H9 (cell line): ENCODE data around the gene GSE1. TPM values are rescaled to one million over a fixed set of nuclear protein-coding genes. Genes with fewer than 3 reads are reported as not detected.

Source experiments
- DNase-seq: peaks from one replicate; pipeline ENCODE4 v3.0.0-alpha.2; 2017
- H2AFZ ChIP-seq: one replicate; pipeline ENCODE4 v1.6.1; 2013; ENCODE audit warnings: mild to moderate bottlenecking, low read length, control low read depth, moderate library complexity
- H2AK5ac ChIP-seq: 2 replicates; pipeline ENCODE4 v1.6.1; 2013; ENCODE audit warnings: low read length, control low read depth, mixed read lengths; ENCODE audit not compliant: insufficient read length
- H2BK120ac ChIP-seq: one replicate; pipeline ENCODE4 v1.6.1; 2013; ENCODE audit warnings: low read depth, mild to moderate bottlenecking, low read length, control low read depth, inconsistent platforms; ENCODE audit not compliant: poor library complexity, severe bottlenecking
- H2BK12ac ChIP-seq: 2 replicates; pipeline ENCODE4 v1.6.1; 2013; ENCODE audit warnings: low read length, control low read depth, mixed read lengths, low read depth; ENCODE audit not compliant: insufficient read length
- H2BK15ac ChIP-seq: 2 replicates; pipeline ENCODE4 v1.6.1; 2013; ENCODE audit warnings: low read depth, low read length, control low read depth
- H2BK20ac ChIP-seq: one replicate; pipeline ENCODE4 v1.6.1; 2013; ENCODE audit warnings: low read depth, mild to moderate bottlenecking, low read length, control low read depth, inconsistent platforms; ENCODE audit not compliant: poor library complexity, severe bottlenecking
- H2BK5ac ChIP-seq: 2 replicates; pipeline ENCODE4 v1.6.1; 2013; ENCODE audit warnings: low read length, control low read depth, mixed read lengths; ENCODE audit not compliant: insufficient read length
- H3K14ac ChIP-seq: 2 replicates; pipeline ENCODE4 v1.6.1; 2013; ENCODE audit warnings: low read length, control low read depth; ENCODE audit not compliant: insufficient read depth
- H3K18ac ChIP-seq: 2 replicates; pipeline ENCODE4 v1.6.1; 2013; ENCODE audit warnings: low read depth, mild to moderate bottlenecking, mixed read lengths, low read length, control low read depth; ENCODE audit not compliant: insufficient read length
- H3K23ac ChIP-seq: 2 replicates; pipeline ENCODE4 v1.6.1; 2013; ENCODE audit warnings: low read length, control low read depth, mixed read lengths, low read depth; ENCODE audit not compliant: insufficient read length
- H3K23me2 ChIP-seq: 2 replicates; pipeline ENCODE4 v1.6.1; 2013; ENCODE audit warnings: low read depth, mild to moderate bottlenecking, mixed read lengths, low read length, control low read depth; ENCODE audit not compliant: insufficient read length, poor library complexity, severe bottlenecking
- H3K27ac ChIP-seq: 2 replicates; pipeline ENCODE4 v1.5.1; 2013; ENCODE audit warnings: low read length, control low read depth, mixed read lengths, low read depth; ENCODE audit not compliant: insufficient read length
- H3K27me3 ChIP-seq: 2 replicates; pipeline ENCODE4 v1.6.1; 2013; ENCODE audit warnings: low read length, control low read depth, inconsistent platforms; ENCODE audit not compliant: insufficient read depth
- H3K4ac ChIP-seq: 2 replicates; pipeline ENCODE4 v1.6.1; 2013; ENCODE audit warnings: low read depth, mild to moderate bottlenecking, control low read depth, inconsistent platforms, low read length, moderate library complexity
- H3K4me1 ChIP-seq: 2 replicates; pipeline ENCODE4 v1.6.1; 2013; ENCODE audit warnings: low read length, control low read depth, inconsistent platforms; ENCODE audit not compliant: insufficient read depth
- H3K4me2 ChIP-seq: 2 replicates; pipeline ENCODE4 v1.6.1; 2013; ENCODE audit warnings: low read length, control low read depth, mixed read lengths; ENCODE audit not compliant: insufficient read length, insufficient read depth
- H3K56ac ChIP-seq: 2 replicates; pipeline ENCODE4 v1.6.1; 2013; ENCODE audit warnings: low read depth, mild to moderate bottlenecking, mixed read lengths, low read length, control low read depth; ENCODE audit not compliant: insufficient read length
- H3K79me1 ChIP-seq: 2 replicates; pipeline ENCODE4 v1.6.1; 2013; ENCODE audit warnings: low read depth, mild to moderate bottlenecking, moderate library complexity, low read length, control low read depth, inconsistent platforms; ENCODE audit not compliant: insufficient read depth, poor library complexity, severe bottlenecking
- H3K79me2 ChIP-seq: 2 replicates; pipeline ENCODE4 v1.6.1; 2013; ENCODE audit warnings: low read length, control low read depth, inconsistent platforms; ENCODE audit not compliant: insufficient read depth
- H3K9ac ChIP-seq: 2 replicates; pipeline ENCODE4 v1.6.1; 2013; ENCODE audit warnings: low read length, control low read depth, mixed read lengths; ENCODE audit not compliant: insufficient read length; ENCODE audit errors: extremely low read depth
- H3K9me3 ChIP-seq: one replicate; pipeline ENCODE4 v1.6.1; 2013; ENCODE audit warnings: low read depth, low read length, inconsistent platforms; ENCODE audit not compliant: control insufficient read depth
- H3T11ph ChIP-seq: one replicate; pipeline ENCODE4 v1.6.1; 2013; ENCODE audit warnings: mild to moderate bottlenecking, low read length, control low read depth, inconsistent platforms
- H4K20me1 ChIP-seq: one replicate; pipeline ENCODE4 v1.6.1; 2013; ENCODE audit not compliant: control insufficient read depth, insufficient read length, insufficient read depth
- H4K5ac ChIP-seq: 2 replicates; pipeline ENCODE4 v1.6.1; 2013; ENCODE audit warnings: low read depth, mild to moderate bottlenecking, mixed read lengths, low read length, control low read depth; ENCODE audit not compliant: insufficient read length
- H4K8ac ChIP-seq: replicated peaks from 2 replicates; pipeline ENCODE4 v1.6.1; 2013; ENCODE audit warnings: low read length, control low read depth, mixed read lengths, low read depth; ENCODE audit not compliant: insufficient read length
- H4K91ac ChIP-seq: 2 replicates; pipeline ENCODE4 v1.6.1; 2013; ENCODE audit warnings: low read depth, mild to moderate bottlenecking, moderate library complexity, mixed read lengths, low read length, control low read depth; ENCODE audit not compliant: insufficient read length
- H3K27ac Mint-ChIP-seq, 3 experiments: 2 replicates in 2 of 3; 3 replicates in 1 of 3; pipeline ENCODE4 v1.8.0; 2020 to 2021; ENCODE audit warnings: mixed read lengths in 3 of 3, mild to moderate bottlenecking in 1 of 3, moderate library complexity in 1 of 3
- H3K27me3 Mint-ChIP-seq: 2 replicates; pipeline ENCODE4 v1.8.0; 2021; ENCODE audit warnings: low read depth, mild to moderate bottlenecking, moderate library complexity, mixed read lengths
- H3K36me3 Mint-ChIP-seq, 3 experiments: 2 replicates in 2 of 3; 3 replicates in 1 of 3; pipeline ENCODE4 v1.8.0; 2020 to 2021; ENCODE audit warnings: low read depth in 3 of 3, mixed read lengths in 3 of 3; ENCODE audit not compliant: insufficient read depth in 1 of 3
- H3K4me1 Mint-ChIP-seq, 2 experiments: 2 replicates each; pipeline ENCODE4 v1.8.0; 2020; ENCODE audit warnings: mixed read lengths in 2 of 2
- H3K4me3 Mint-ChIP-seq, 2 experiments: 2 replicates in 1 of 2; 3 replicates in 1 of 2; pipeline ENCODE4 v1.8.0; 2020 to 2021; ENCODE audit warnings: mild to moderate bottlenecking in 2 of 2, mixed read lengths in 2 of 2, moderate library complexity in 1 of 2
- H3K9me3 Mint-ChIP-seq, 2 experiments: 2 replicates in 1 of 2; 3 replicates in 1 of 2; pipeline ENCODE4 v1.8.0; 2020; ENCODE audit warnings: mild to moderate bottlenecking in 2 of 2, mixed read lengths in 2 of 2, moderate library complexity in 1 of 2
- WGBS: extraction: QIAGEN DNeasy Blood & Tissue Kit; methylation state at CpG from one replicate; pipeline ENCODE4 v1.1.7; 2013; ENCODE audit warnings: missing lambda C conversion rate, low lambda C conversion rate, mixed read lengths; ENCODE audit not compliant: insufficient read length; ENCODE audit errors: extremely low coverage; 5-methylcytosine and 5-hydroxymethylcytosine counted together
- total RNA-seq: library from RNA; stranded (reverse); gene quantifications from 2 replicates; pipeline ENCODE4 v1.2.1, GENCODE V29; 2021
- TF ChIP-seq, protein P1 (sequence below): fragments of 200-600 bp; sonication (generic); conservative IDR thresholded peaks from 3 replicates; pipeline ENCODE4 v1.8.0; 2021; ENCODE audit warnings: antibody characterized with exemption, mild to moderate bottlenecking

Gene GSE1
- total RNA-seq, 1 experiment from 2014 or later, result 125 TPM

DNA sequence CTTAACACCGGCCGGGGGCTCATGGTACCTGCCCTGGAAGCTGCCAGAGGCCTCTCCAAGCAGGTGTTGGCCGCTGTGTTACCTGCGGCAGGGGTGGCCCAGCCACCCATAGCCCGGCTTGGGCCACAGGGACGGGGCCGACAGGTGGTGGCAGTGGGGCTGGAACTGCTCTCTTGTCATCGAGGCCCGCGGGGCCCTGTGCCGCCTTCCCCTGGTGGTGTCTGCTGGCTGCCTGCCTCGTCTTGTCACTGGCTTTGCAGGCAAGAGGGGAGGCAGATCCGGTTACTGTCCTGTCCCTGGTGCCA lies 27.1 kb downstream of the GSE1 start:
- Histone ChIP-seq H3K9ac (no peak overlapping the region), H2BK12ac (no peak overlapping the region), H3K23ac (no peak overlapping the region), H3K23me2 (no peaks in the 10 kb centered on the region), H4K8ac (no peak overlapping the region), H3K27ac (no peak overlapping the region), H3K4ac (no peak overlapping the region), H3K56ac (no peak overlapping the region), H4K91ac (no peak overlapping the region), H2BK5ac (no peak overlapping the region), H3K4me1 (no peaks in the 10 kb centered on the region), H3K14ac (no peak overlapping the region; the same call in 1 of the 2 replicates), H2AK5ac (no peak overlapping the region), H3K4me2 (no peak overlapping the region), H3K79me1 (peaks cover 6% of the 10 kb centered on the region), H3K79me2 (peaks cover 2% of the 10 kb centered on the region; the same call in 1 of the 2 replicates), H3K27me3 (no peaks in the 10 kb centered on the region), H3T11ph (no peak overlapping the region), H2BK15ac (no peak overlapping the region), H4K5ac (no peak overlapping the region), H3K18ac (no peak overlapping the region), H2AFZ (no peak overlapping the region), H2BK120ac (no peak overlapping the region), H3K9me3 (no peaks in the 10 kb centered on the region), H4K20me1 (no peaks in the 10 kb centered on the region), H2BK20ac (no peak overlapping the region)
- no peak overlapping the region for H3K4me3 Mint-ChIP-seq
- H3K27ac Mint-ChIP-seq, result peak overlapping the region in 1 of 3 experiments; percentile 61; a peak in 1 of 7 replicates
- WGBS, result no CpG with 5 or more reads among the region's 13 CpGs
- no peaks in the 10 kb centered on the region for H3K27me3 Mint-ChIP-seq
- peaks cover 4 to 10% of the 10 kb centered on the region in 2 experiments; a peak in 3 of 4 replicates for H3K4me1 Mint-ChIP-seq
- DNase-seq, result no peak
- H3K36me3 Mint-ChIP-seq, result peaks cover 2 to 33% (median 22%) of the 10 kb centered on the region in 3 experiments; a peak in 6 of 7 replicates
- TF ChIP-seq, protein P1, sequence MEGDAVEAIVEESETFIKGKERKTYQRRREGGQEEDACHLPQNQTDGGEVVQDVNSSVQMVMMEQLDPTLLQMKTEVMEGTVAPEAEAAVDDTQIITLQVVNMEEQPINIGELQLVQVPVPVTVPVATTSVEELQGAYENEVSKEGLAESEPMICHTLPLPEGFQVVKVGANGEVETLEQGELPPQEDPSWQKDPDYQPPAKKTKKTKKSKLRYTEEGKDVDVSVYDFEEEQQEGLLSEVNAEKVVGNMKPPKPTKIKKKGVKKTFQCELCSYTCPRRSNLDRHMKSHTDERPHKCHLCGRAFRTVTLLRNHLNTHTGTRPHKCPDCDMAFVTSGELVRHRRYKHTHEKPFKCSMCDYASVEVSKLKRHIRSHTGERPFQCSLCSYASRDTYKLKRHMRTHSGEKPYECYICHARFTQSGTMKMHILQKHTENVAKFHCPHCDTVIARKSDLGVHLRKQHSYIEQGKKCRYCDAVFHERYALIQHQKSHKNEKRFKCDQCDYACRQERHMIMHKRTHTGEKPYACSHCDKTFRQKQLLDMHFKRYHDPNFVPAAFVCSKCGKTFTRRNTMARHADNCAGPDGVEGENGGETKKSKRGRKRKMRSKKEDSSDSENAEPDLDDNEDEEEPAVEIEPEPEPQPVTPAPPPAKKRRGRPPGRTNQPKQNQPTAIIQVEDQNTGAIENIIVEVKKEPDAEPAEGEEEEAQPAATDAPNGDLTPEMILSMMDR, result no peak
- no peaks in the 10 kb centered on the region for H3K9me3 Mint-ChIP-seq
